T1000 (cell line): ENCODE measurements around the gene KCNG2.

ENCODE experiments used
- DNase-seq: peaks from one replicate; lab custom pipeline; 2025; ENCODE audit warnings: mixed read lengths; lab: John Stamatoyannopoulos, UW

Gene KCNG2

GRCh38 chr18:79941473-79942119 lies 143.9 kb downstream of the KCNG2 start:
- DNase-seq: no peak

- DNase-seq: no peak
These were observed 144.5 kb downstream of the KCNG2 start for GRCh38 chr18:79942211-79942610.

- DNase-seq: no peak
These were observed 145.3 kb downstream of the KCNG2 start for GRCh38 chr18:79942786-79943607.

- DNase-seq: no peak
These were observed 145.9 kb downstream of the KCNG2 start for GRCh38 chr18:79943608-79944125.

GRCh38 chr18:79944126-79944731 lies 146.5 kb downstream of the KCNG2 start:
- no peak for DNase-seq

GRCh38 chr18:79944746-79945117 lies 147.0 kb downstream of the KCNG2 start:
- no peak for DNase-seq

- DNase-seq: no peak
These were observed 147.6 kb downstream of the KCNG2 start for GRCh38 chr18:79945118-79946042.

GRCh38 chr18:79947054-79947755 lies 149.5 kb downstream of the KCNG2 start:
- DNase-seq: no peak

GRCh38 chr18:79947881-79948610 lies 150.3 kb downstream of the KCNG2 start:
- DNase-seq: no peak

- no peak for DNase-seq
These were observed 151.1 kb downstream of the KCNG2 start for GRCh38 chr18:79948719-79949411.
